GM23338 (cell line): ENCODE data around the gene KSR2. TPM values are rescaled to one million over a fixed set of nuclear protein-coding genes. Genes with fewer than 3 reads are reported as not detected.

Source experiments
- ATAC-seq: fragments of 200-7000 bp; cut with Tn5 transposase; 3 replicates; pipeline ENCODE4 v1.9.1; 2020
- DNase-seq: peaks from one replicate; pipeline ENCODE4 v3.0.0-alpha.2; 2015; ENCODE audit warnings: low spot score
- H2AFZ ChIP-seq: fragments of 200-600 bp; sonication (generic); 2 replicates; pipeline ENCODE4 v1.8.0; 2016; ENCODE audit warnings: antibody characterized with exemption, mild to moderate bottlenecking, moderate library complexity
- H3F3A ChIP-seq: fragments of 200-600 bp; sonication (generic); replicated peaks from 2 replicates; pipeline ENCODE4 v1.8.0; 2017; ENCODE audit warnings: antibody characterized with exemption, mixed run types, low read depth
- H3K27ac ChIP-seq: fragments of 200-600 bp; sonication (generic); 2 replicates; pipeline ENCODE4 v1.6.1; 2016; ENCODE audit warnings: low read depth
- H3K27me3 ChIP-seq: fragments of 200-600 bp; sonication (generic); 2 replicates; pipeline ENCODE4 v1.8.0; 2016; ENCODE audit warnings: mild to moderate bottlenecking, mixed run types, moderate library complexity; ENCODE audit not compliant: insufficient read depth
- H3K36me3 ChIP-seq: fragments of 200-600 bp; sonication (generic); 2 replicates; pipeline ENCODE4 v1.8.0; 2016; ENCODE audit warnings: mild to moderate bottlenecking; ENCODE audit not compliant: insufficient read depth
- H3K4me1 ChIP-seq: fragments of 200-600 bp; sonication (generic); 2 replicates; pipeline ENCODE4 v1.8.0; 2016; ENCODE audit warnings: mild to moderate bottlenecking, moderate library complexity; ENCODE audit not compliant: insufficient read depth
- H3K4me2 ChIP-seq: fragments of 200-600 bp; sonication (generic); 2 replicates; pipeline ENCODE4 v1.7.1; 2017; ENCODE audit warnings: mixed run types
- H3K4me3 ChIP-seq: fragments of 200-600 bp; sonication (generic); 2 replicates; pipeline ENCODE4 v1.6.1; 2016; ENCODE audit warnings: mixed run types
- H3K79me2 ChIP-seq: fragments of 200-600 bp; sonication (generic); replicated peaks from 2 replicates; pipeline ENCODE4 v1.8.0; 2017; ENCODE audit warnings: mild to moderate bottlenecking; ENCODE audit not compliant: insufficient read depth
- H3K9me2 ChIP-seq: fragments of 200-600 bp; sonication (generic); 2 replicates; pipeline ENCODE4 v1.8.0; 2017; ENCODE audit not compliant: insufficient read depth
- H4K20me1 ChIP-seq: fragments of 200-600 bp; sonication (generic); replicated peaks from 2 replicates; pipeline ENCODE4 v1.8.0; 2017; ENCODE audit warnings: mild to moderate bottlenecking; ENCODE audit not compliant: insufficient read depth
- H3K27ac Mint-ChIP-seq: 2 replicates; pipeline ENCODE4 v1.8.0; 2020; ENCODE audit warnings: inconsistent platforms, mild to moderate bottlenecking, moderate library complexity, mixed read lengths
- H3K27me3 Mint-ChIP-seq: 3 replicates; pipeline ENCODE4 v1.8.0; 2022; ENCODE audit warnings: low read depth, mild to moderate bottlenecking, moderate library complexity, mixed read lengths, inconsistent platforms; ENCODE audit not compliant: insufficient read depth, poor library complexity
- H3K36me3 Mint-ChIP-seq: 3 replicates; pipeline ENCODE4 v1.8.0; 2021; ENCODE audit warnings: low read depth, mild to moderate bottlenecking, inconsistent platforms, moderate library complexity, mixed read lengths
- H3K4me1 Mint-ChIP-seq: 3 replicates; pipeline ENCODE4 v1.8.0; 2020; ENCODE audit warnings: mild to moderate bottlenecking, inconsistent platforms, mixed read lengths
- H3K4me3 Mint-ChIP-seq: 3 replicates; pipeline ENCODE4 v1.8.0; 2021; ENCODE audit warnings: moderate library complexity, mild to moderate bottlenecking, inconsistent platforms, mixed read lengths
- H3K9me3 Mint-ChIP-seq: 3 replicates; pipeline ENCODE4 v1.8.0; 2020; ENCODE audit warnings: moderate library complexity, mild to moderate bottlenecking, inconsistent platforms, mixed read lengths
- CTCF ChIP-seq, 2 experiments: fragments of 200-600 bp in 1 of 2; sonication (generic) in 1 of 2; conservative IDR thresholded peaks; 2 replicates each; pipeline versions ENCODE4 v1.5.1 to v1.6.1; 2016 to 2017; ENCODE audit warnings: antibody characterized with exemption in 2 of 2, low read depth in 2 of 2, mild to moderate bottlenecking in 2 of 2, moderate library complexity in 1 of 2
- ETS1 ChIP-seq: IDR thresholded peaks from 2 replicates; pipeline ENCODE4 v1.6.1; 2016; ENCODE audit warnings: antibody characterized with exemption
- REST ChIP-seq: IDR thresholded peaks from one replicate; pipeline ENCODE4 v1.6.1; 2018; ENCODE audit warnings: antibody characterized with exemption; ENCODE audit not compliant: unreplicated experiment
- polyA plus RNA-seq: library from polyadenylated mRNA; unstranded; fragments of >200 nt; fragmentation: Nextera tagmentation; extraction: Ambion mirVana; gene quantifications from 2 replicates; pipeline ENCODE4 v1.2.1, GENCODE V29; 2016
- total RNA-seq: library from RNA; depleted of rRNA; stranded (reverse); fragments of >200 nt; shearing (Covaris generic); gene quantifications from 2 replicates; pipeline ENCODE4 v1.2.3, GENCODE V29; 2014

The KSR2 gene
- total and polyA plus RNA-seq, 2 experiments from 2014 or later = 1.1 to 2.7 TPM

GRCh38 chr12:117603316-117604113, 365.3 kb downstream of the KSR2 start:
- no peak overlapping the region for H3K4me2 ChIP-seq
- Mint-ChIP-seq H3K27me3 (peaks cover 2% of the 10 kb centered on the region), H3K9me3 (no peaks in the 10 kb centered on the region), H3K4me1 (peaks cover 25% of the 10 kb centered on the region), H3K36me3 (no peaks in the 10 kb centered on the region), H3K27ac (peak overlapping the region; percentile 6; the same call in 1 of the 2 replicates), H3K4me3 (no peak overlapping the region)
- TF ChIP-seq REST = no peak
- peak in 1 of 2 experiments; percentile 44; a peak in 2 of 4 replicates for TF ChIP-seq CTCF (conservative IDR thresholded peaks at IDR 0.05; ENCODE audit: low read depth in 2 of 2)
- H2AFZ ChIP-seq = no peak overlapping the region
- DNase-seq (peak; percentile 40), ATAC-seq (peak; percentile 56)
- no peak overlapping the region for H3K4me3 ChIP-seq
- H3F3A ChIP-seq = no peaks in the 10 kb centered on the region
- H3K9me2 ChIP-seq = no peaks in the 10 kb centered on the region
- no peaks in the 10 kb centered on the region for H3K4me1 ChIP-seq
- H3K79me2 ChIP-seq = no peaks in the 10 kb centered on the region
- no peaks in the 10 kb centered on the region for H3K27me3 ChIP-seq
- no peaks in the 10 kb centered on the region for H3K36me3 ChIP-seq
- no peak overlapping the region for H3K27ac ChIP-seq
- H4K20me1 ChIP-seq = no peaks in the 10 kb centered on the region

GRCh38 chr12:117599849-117600248, 368.9 kb downstream of the KSR2 start:
- DNase-seq (no peak), ATAC-seq (no peak)
- peaks cover 16% of the 10 kb centered on the region for H3K4me1 Mint-ChIP-seq
- Histone ChIP-seq H3K9me2 (no peaks in the 10 kb centered on the region), H3F3A (no peaks in the 10 kb centered on the region), H3K27ac (no peak overlapping the region), H4K20me1 (no peaks in the 10 kb centered on the region), H2AFZ (no peak overlapping the region), H3K4me2 (no peak overlapping the region), H3K36me3 (no peaks in the 10 kb centered on the region), H3K4me1 (no peaks in the 10 kb centered on the region), H3K27me3 (no peaks in the 10 kb centered on the region), H3K4me3 (no peak overlapping the region), H3K79me2 (no peaks in the 10 kb centered on the region)
- no peak for TF ChIP-seq ETS1
- H3K27me3 Mint-ChIP-seq = peaks cover 4% of the 10 kb centered on the region
- H3K36me3 Mint-ChIP-seq = no peaks in the 10 kb centered on the region
- no peaks in the 10 kb centered on the region; the same call in 2 of the 3 replicates for H3K9me3 Mint-ChIP-seq
- H3K27ac Mint-ChIP-seq = no peak overlapping the region
- no peak overlapping the region for H3K4me3 Mint-ChIP-seq
